GM12878 (cell line): ENCODE results near the gene OR4E2. TPM values are rescaled to one million over a fixed set of nuclear protein-coding genes. Genes with fewer than 3 reads are reported as not detected.

Source experiments
- ATAC-seq: fragments of 200-7000 bp; cut with Tn5 transposase; 3 replicates; pipeline ENCODE4 v1.9.1; 2020; ENCODE audit warnings: mild to moderate bottlenecking, moderate library complexity
- BruUV-seq: library from RNA; stranded (reverse); fragments of 400-500 nt; replicated peaks from 2 replicates; lab custom pipeline; 2021; lab: Mats Ljungman, UMichigan
- CTCF ChIA-PET: fragments of 300-600 bp; sonication (Branson Sonifier 250); formaldehyde crosslinking; extraction: SDS; loops from one replicate; lab custom pipeline; 2021; ENCODE audit warnings: inconsistent platforms; lab: Yijun Ruan, JAX
- POLR2A ChIA-PET: fragments of 350-600 bp; formaldehyde crosslinking; extraction: SDS; loops from one replicate; lab custom pipeline; 2021; ENCODE audit warnings: inconsistent platforms; lab: Charles Lee
- RAD21 ChIA-PET: fragments of 300-600 bp; sonication (Branson Sonifier 250); formaldehyde crosslinking; loops from one replicate; lab custom pipeline; 2023; ENCODE audit warnings: antibody characterized with exemption; ENCODE audit not compliant: unreplicated experiment; lab: Charles Lee
- SMC1A ChIA-PET: fragments of 300-600 bp; sonication (Branson Sonifier 250); formaldehyde crosslinking; loops from one replicate; lab custom pipeline; 2023; ENCODE audit not compliant: unreplicated experiment, uncharacterized antibody; lab: Charles Lee
- DNase-seq: peaks from one replicate; pipeline ENCODE4 v3.0.0-alpha.2; 2011; ENCODE audit warnings: low read depth, low spot score
- FAIRE-seq: peaks from 3 replicates; lab custom pipeline; 2011; peaks lifted over from hg19 to GRCh38; lab: Jason Lieb, UNC
- H2AFZ ChIP-seq: 2 replicates; pipeline ENCODE4 v1.6.0; 2011; ENCODE audit warnings: low read depth, low read length, control low read depth; ENCODE audit not compliant: control insufficient read depth
- H3K27ac ChIP-seq: 2 replicates; pipeline ENCODE4 v1.5.1; 2011; ENCODE audit warnings: control low read depth; ENCODE audit not compliant: control insufficient read depth, insufficient read depth
- H3K27me3 ChIP-seq, 2 experiments: replicated peaks in 1 of 2; 2 replicates each; pipeline versions ENCODE4 v1.6.0 to v1.6.1; 2011; ENCODE audit warnings: low read length in 1 of 2; ENCODE audit not compliant: control insufficient read depth in 2 of 2, insufficient read depth in 2 of 2
- H3K36me3 ChIP-seq, 2 experiments: 2 replicates each; pipeline ENCODE4 v1.5.1; 2011; ENCODE audit warnings: low read length in 1 of 2; ENCODE audit not compliant: control insufficient read depth in 2 of 2, insufficient read depth in 2 of 2
- H3K4me1 ChIP-seq: 2 replicates; pipeline ENCODE4 v1.6.1; 2011; ENCODE audit warnings: mild to moderate bottlenecking, low read length, moderate library complexity, mixed read lengths; ENCODE audit not compliant: control insufficient read depth, insufficient read depth
- H3K4me2 ChIP-seq: 2 replicates; pipeline ENCODE4 v1.6.0; 2011; ENCODE audit warnings: control low read depth; ENCODE audit not compliant: control insufficient read depth, insufficient read depth
- H3K4me3 ChIP-seq: fragments of 200-600 bp; sonication (generic); 2 replicates; pipeline ENCODE4 v1.5.1; 2016
- H3K79me2 ChIP-seq: 2 replicates; pipeline ENCODE4 v1.6.0; 2011; ENCODE audit warnings: low read length; ENCODE audit not compliant: control insufficient read depth, insufficient read depth
- H3K9ac ChIP-seq: 2 replicates; pipeline ENCODE4 v1.8.0; 2011; ENCODE audit warnings: low read length, control low read depth, mixed read lengths; ENCODE audit not compliant: control insufficient read depth, insufficient read depth
- H3K9me3 ChIP-seq: replicated peaks from 3 replicates; pipeline ENCODE4 v1.5.1; 2011; ENCODE audit warnings: mild to moderate bottlenecking, low read length; ENCODE audit not compliant: control insufficient read depth, insufficient read depth
- H4K20me1 ChIP-seq: 2 replicates; pipeline ENCODE4 v1.6.0; 2011; ENCODE audit not compliant: control insufficient read depth, insufficient read depth
- BRCA1 ChIP-seq: IDR thresholded peaks from 2 replicates; pipeline ENCODE4 v1.6.1; 2011; ENCODE audit warnings: low read depth, low read length, improper control_type of control experiment
- CBFB ChIP-seq: IDR thresholded peaks from 2 replicates; pipeline ENCODE4 v1.6.1; 2016; ENCODE audit warnings: antibody characterized with exemption, low read depth
- CBX3 ChIP-seq: fragments of 200-600 bp; sonication (generic); IDR thresholded peaks from 2 replicates; pipeline ENCODE4 v1.6.1; 2016; ENCODE audit warnings: low read depth, borderline replicate concordance
- DPF2 ChIP-seq: fragments of 450-650 bp; IDR thresholded peaks from 2 replicates; pipeline ENCODE4 v1.6.1; 2017; ENCODE audit warnings: mild to moderate bottlenecking
- E2F8 ChIP-seq: fragments of 450-650 bp; IDR thresholded peaks from 2 replicates; pipeline ENCODE4 v1.6.1; 2018; ENCODE audit warnings: mild to moderate bottlenecking, low read depth, moderate library complexity; ENCODE audit not compliant: partially characterized antibody
- HDAC2 ChIP-seq: fragments of 200-600 bp; sonication (generic); IDR thresholded peaks from 2 replicates; pipeline ENCODE4 v1.6.1; 2017
- IKZF1 ChIP-seq: fragments of 450-650 bp; conservative IDR thresholded peaks from 2 replicates; pipeline ENCODE4 v1.6.1; 2017; ENCODE audit warnings: antibody characterized with exemption, mild to moderate bottlenecking
- IKZF2 ChIP-seq, 2 experiments: fragments of 450-650 bp; IDR thresholded peaks; 2 replicates each; pipeline ENCODE4 v1.6.1; 2017; ENCODE audit warnings: mild to moderate bottlenecking in 2 of 2, moderate library complexity in 2 of 2
- IRF3 ChIP-seq: fragments of 450-650 bp; IDR thresholded peaks from 2 replicates; pipeline ENCODE4 v1.6.1; 2014; ENCODE audit warnings: mild to moderate bottlenecking
- MEF2B ChIP-seq: fragments of 450-650 bp; IDR thresholded peaks from 2 replicates; pipeline ENCODE4 v1.6.1; 2018; ENCODE audit warnings: mild to moderate bottlenecking, moderate library complexity; ENCODE audit not compliant: partially characterized antibody, poor library complexity, severe bottlenecking
- MYB ChIP-seq: fragments of 150-350 bp; IDR thresholded peaks from 2 replicates; pipeline ENCODE4 v1.6.1; 2014; ENCODE audit warnings: mild to moderate bottlenecking, low read depth, low read length, borderline replicate concordance
- RCOR1 ChIP-seq: conservative IDR thresholded peaks from 2 replicates; pipeline ENCODE4 v1.6.1; 2012; ENCODE audit warnings: low read depth, low read length, improper control_type of control experiment
- USF1 ChIP-seq: IDR thresholded peaks from 2 replicates; pipeline ENCODE4 v1.6.1; 2011; ENCODE audit warnings: borderline replicate concordance, low read depth, mild to moderate bottlenecking, moderate library complexity, mixed read lengths, low read length; ENCODE audit not compliant: insufficient read depth; ENCODE audit errors: extremely low read length
- ZNF622 ChIP-seq: fragments of 450-650 bp; IDR thresholded peaks from 2 replicates; pipeline ENCODE4 v1.6.1; 2017; ENCODE audit warnings: mild to moderate bottlenecking, inconsistent platforms
- WGBS: methylation state at CpG from one replicate; pipeline ENCODE4 v1.1.6; 2016; ENCODE audit warnings: low lambda C conversion rate; ENCODE audit not compliant: insufficient replicate concordance, insufficient coverage; ENCODE audit errors: missing lambda C conversion rate; 5-methylcytosine and 5-hydroxymethylcytosine counted together
- in situ Hi-C: fragments of 300-500 bp; cut with MboI; formaldehyde crosslinking; loops from 9 replicates; pipeline ENCODE4 v1.14.3; 2018; ENCODE audit warnings: mixed read lengths
- intact Hi-C: fragments of 100-400 bp; cut with micrococcal nuclease; formaldehyde crosslinking; loops from one replicate; pipeline ENCODE4 v1.14.2; 2022; ENCODE audit not compliant: unreplicated experiment
- polyA plus RNA-seq, 11 experiments: library from polyadenylated mRNA; depleted of rRNA in 4 of 11; unstranded in 6 of 11; stranded (reverse) in 5 of 11; fragments of >200 nt; fragmentation: Nextera tagmentation in 4 of 11; fragmentation: Illumina TruSeq in 1 of 11; extraction: Ambion mirVana in 4 of 11; extraction: Trizol in 1 of 11; gene quantifications; 1 replicate in 1 of 11; 2 replicates in 10 of 11; pipeline versions ENCODE4 v1.2.1 to v1.2.3, GENCODE V29; 2011 to 2016; ENCODE audit warnings: inconsistent platforms in 2 of 11, missing spikeins in 2 of 11, low read depth in 1 of 11
- total RNA-seq, 4 experiments: library from RNA; depleted of rRNA in 3 of 4; stranded (reverse); fragments of >200 nt in 3 of 4; fragmentation: Illumina TruSeq in 1 of 4; extraction: Trizol in 1 of 4; gene quantifications; 2 replicates each; pipeline versions ENCODE4 v1.2.1 to v1.2.3, GENCODE V29; 2013 to 2021

Gene OR4E2
- total and polyA plus RNA-seq, 10 of the 15 experiments (the other 5 are each of a cell fraction or from before 2014, with no cell fraction given), result not detected

- WGBS, result 23% methylated on average over 3 of the region's 3 CpGs
These were observed 22.6 kb upstream of the OR4E2 start for GRCh38 chr14:21631084-21631483.

GRCh38 chr14:21634840-21635239, 18.8 kb upstream of the OR4E2 start, which contains the start of gene OR10G2:
OR10G2 (minus strand) TSS chr14:21634940; CDS start chr14:21634842, 98 bp downstream.
- TF ChIP-seq BRCA1, result no peak
- TF ChIP-seq IKZF1, result no peak
- no peak for TF ChIP-seq CBFB
- TF ChIP-seq ZNF622, result no peak
- TF ChIP-seq E2F8, result no peak
- TF ChIP-seq IRF3, result no peak
- no peak for TF ChIP-seq CBX3
- no peak for TF ChIP-seq RCOR1
- TF ChIP-seq HDAC2, result no peak
- TF ChIP-seq MYB, result no peak
- TF ChIP-seq MEF2B, result no peak
- TF ChIP-seq IKZF2 (IDR thresholded peaks at IDR 0.05), result no peak
- intact Hi-C loops, result no loop called here
- Histone ChIP-seq H3K79me2 (no peaks in the 10 kb centered on the region), H3K4me2 (no peak within 1 kb of the TSS), H3K4me3 (no peak within 1 kb of the TSS), H3K4me1 (no peaks in the 10 kb centered on the region), H3K27me3 (no peaks in the 10 kb centered on the region), H2AFZ (no peak within 1 kb of the TSS), H3K27ac (no peak within 1 kb of the TSS), H4K20me1 (no peaks in the 10 kb centered on the region), H3K36me3 (no peaks in the 10 kb centered on the region), H3K9ac (no peak within 1 kb of the TSS), H3K9me3 (no peaks in the 10 kb centered on the region)
- ATAC-seq (no peak), DNase-seq (no peak), FAIRE-seq (no peak)
- ChIA-PET SMC1A (no interaction called here), POLR2A (no interaction called here), CTCF (no interaction called here), RAD21 (no interaction called here)
- WGBS, result 14% methylated on average over 4 of the region's 4 CpGs
- in situ Hi-C loops, result no loop called here
- BruUV-seq, result no TSS peak

More at GRCh38 chr14:21631084-21631483, 22.6 kb upstream of the OR4E2 start:
- Histone ChIP-seq H3K4me3 (no peak overlapping the region), H3K9me3 (no peaks in the 10 kb centered on the region), H3K9ac (no peak overlapping the region), H3K36me3 (no peaks in the 10 kb centered on the region), H3K27ac (no peak overlapping the region), H3K79me2 (no peaks in the 10 kb centered on the region), H3K4me1 (no peaks in the 10 kb centered on the region), H2AFZ (no peak overlapping the region), H4K20me1 (no peaks in the 10 kb centered on the region), H3K4me2 (no peak overlapping the region), H3K27me3 (no peaks in the 10 kb centered on the region)
- FAIRE-seq (no peak), ATAC-seq (no peak), DNase-seq (no peak)
- POLR2A ChIA-PET, result no interaction called here
- RAD21 ChIA-PET, result no interaction called here
- in situ Hi-C loops (no loop called here), intact Hi-C loops (no loop called here)
- CTCF ChIA-PET, result interaction anchor here (0.6 to 1.8 kb wide), 2 partner anchors 9 to 222 kb away, joined by 3 to 4 read pairs; no protein-coding TSS in a partner anchor
- BruUV-seq, result no TSS peak
- TF ChIP-seq DPF2, result no peak
- no peak for TF ChIP-seq USF1
- TF ChIP-seq IKZF2 (IDR thresholded peaks at IDR 0.05), result no peak
- SMC1A ChIA-PET, result interaction anchor here (1.0 to 1.2 kb wide), 2 partner anchors 23 to 58 kb away, joined by 3 read pairs; no protein-coding TSS in a partner anchor
